ENCODE data around the gene ASPSCR1.

Gene ASPSCR1

DNA sequence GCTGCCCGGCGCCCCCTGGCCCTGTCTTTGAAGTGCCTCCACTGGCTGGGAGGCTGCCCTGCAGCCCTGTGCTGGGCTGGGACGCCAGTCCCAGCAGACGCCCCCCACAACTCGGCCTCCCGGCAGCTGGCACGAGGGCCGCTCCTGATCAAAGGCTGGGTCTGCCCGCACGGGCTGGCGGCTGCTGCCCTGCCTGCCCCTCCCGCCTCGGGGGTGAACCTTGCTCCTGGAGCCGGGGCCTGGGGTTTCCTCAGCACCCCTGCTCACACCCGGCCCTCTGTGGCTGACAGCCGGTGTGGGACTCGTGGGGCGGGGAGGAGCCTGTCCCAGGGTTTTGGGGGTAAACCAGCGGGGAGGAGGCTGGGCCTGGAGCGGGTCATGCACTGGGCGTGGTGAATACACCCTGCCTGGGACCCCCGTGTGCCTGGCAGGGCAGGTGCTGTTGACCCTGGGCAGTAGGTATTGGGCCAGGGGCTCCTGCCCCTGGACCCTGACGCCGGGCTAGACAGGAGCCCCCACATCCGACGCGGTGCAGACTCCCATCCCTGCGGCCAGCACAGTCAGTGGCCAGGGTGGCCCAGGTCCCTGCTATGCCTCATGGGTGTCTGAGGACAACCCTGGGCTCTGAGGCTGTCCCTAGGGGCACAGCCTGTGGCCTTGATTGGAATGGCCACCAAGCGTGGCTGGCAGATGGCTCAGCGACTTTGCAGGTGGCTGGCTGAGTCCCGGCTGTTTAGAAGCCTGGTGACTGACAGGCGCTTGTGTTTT, 23.6 kb downstream of the ASPSCR1 start:
- no peak for DNase-seq

DNA sequence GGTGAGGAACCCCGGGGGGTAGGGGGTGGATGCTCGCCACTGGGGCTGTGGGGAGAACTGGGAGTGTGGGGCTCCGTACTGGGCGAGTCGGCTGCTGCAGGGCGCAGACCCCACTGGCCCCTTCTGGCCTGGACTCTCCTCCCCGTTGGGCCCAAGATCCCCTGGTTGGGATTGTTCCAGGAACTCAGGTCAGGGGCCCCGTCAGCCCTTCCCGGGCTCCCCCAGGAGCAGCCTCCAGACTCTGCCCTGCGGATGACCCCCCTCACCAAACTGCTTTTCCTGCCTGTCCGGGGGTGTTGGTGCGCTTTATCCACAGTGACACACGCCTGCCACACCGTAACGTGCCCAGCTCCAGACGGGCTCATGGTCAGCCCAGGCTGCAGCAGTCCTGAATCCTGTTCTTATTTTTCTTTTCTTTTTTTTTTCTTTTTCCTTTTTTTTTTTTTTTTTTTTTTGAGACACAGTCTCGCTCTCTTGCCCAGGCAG, 24.2 kb downstream of the ASPSCR1 start:
- DNase-seq: no peak

DNA sequence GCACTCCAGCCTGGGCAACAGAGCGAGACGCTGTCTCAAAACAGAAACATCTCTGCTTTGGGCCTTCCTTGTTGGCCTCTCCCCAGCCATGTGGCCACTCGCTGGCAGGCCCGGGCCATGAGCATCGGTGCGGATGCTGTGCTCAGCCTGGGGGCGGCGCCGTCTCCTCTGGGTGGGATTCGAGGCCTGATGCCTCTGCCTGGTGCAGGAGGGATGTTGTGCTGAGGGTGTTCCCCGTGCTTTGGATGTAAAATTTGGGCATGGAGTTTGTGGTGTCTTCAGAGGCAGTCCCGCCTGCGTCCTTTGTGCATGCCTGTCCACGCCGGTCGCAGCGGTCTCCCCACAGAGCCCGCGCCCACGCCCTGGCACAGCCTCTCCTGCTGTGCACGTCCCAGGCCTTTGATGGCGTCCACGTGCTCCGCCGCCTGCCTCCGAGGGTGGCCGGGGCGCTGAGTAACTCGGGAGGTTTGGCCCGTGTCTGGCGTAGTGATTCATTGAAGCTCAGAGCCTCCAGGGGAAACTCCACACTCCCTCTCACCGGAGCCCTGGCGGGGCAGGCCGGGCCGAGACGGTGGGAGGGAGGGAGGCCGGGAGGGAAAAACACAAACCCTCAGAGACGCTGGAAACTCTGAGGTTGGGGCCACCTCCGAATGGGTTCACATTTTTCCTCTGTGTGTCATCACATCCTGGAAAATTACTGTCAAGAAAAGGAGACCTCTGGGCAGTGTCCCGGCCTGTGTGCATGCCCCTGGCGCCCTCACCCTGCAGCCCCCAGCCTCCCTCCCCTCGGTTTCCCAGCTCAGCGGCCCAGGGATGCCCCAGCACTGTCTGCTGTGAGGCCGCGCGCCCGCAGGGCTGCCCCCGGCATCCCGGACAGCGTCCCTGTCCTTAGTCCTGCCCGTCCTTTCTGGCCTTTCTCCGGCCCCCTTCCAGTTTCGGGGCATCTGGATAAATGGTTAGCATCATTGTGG, 26.3 kb downstream of the ASPSCR1 start:
- no peak for DNase-seq

DNA sequence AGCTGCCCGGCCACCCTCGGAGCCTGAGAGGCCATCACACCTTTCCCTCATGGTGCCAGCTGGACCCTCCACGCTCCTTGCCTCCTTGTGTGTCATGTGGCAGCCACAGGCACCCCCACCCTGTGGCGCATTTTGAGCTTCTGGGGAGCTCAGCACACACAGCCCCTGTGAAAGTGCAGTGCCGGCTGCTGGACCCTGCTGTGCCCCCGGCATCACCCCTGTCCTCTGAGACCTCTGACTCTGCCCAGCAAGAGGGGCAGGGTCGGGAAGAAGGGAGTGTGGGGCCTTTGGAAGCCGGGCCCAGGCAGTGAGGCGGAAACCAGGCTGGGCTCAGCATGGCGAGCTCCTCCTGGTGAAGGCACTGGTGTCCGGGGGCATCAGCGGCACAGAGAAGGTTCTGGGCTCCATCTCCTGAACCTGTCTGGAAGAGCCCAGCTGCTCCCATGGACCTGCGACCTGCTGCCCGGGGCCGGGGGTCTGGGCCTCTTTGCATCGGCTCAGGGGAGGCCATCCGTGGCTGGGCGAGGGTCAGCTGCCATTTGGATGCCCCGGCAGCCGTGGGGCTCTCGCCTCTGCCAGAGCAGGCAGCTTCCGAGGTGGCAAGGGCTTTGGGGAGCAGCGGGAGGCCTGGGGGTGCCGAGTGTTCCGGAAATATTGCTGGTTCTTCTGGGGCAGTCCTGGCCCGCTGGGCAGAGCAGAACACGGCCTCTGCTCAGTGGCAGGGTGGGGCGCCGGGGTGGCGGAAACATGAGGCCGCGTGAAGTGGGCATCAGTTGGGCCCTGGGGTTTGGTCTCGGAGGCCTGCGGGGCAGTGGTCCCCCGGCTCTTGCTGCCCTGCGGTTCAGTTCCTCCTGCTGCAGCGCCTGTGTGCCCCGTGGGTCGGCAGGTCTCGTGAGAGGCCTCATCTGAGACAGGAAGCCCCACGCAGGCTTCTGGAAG, 27.4 kb downstream of the ASPSCR1 start:
- no peak for DNase-seq

DNA sequence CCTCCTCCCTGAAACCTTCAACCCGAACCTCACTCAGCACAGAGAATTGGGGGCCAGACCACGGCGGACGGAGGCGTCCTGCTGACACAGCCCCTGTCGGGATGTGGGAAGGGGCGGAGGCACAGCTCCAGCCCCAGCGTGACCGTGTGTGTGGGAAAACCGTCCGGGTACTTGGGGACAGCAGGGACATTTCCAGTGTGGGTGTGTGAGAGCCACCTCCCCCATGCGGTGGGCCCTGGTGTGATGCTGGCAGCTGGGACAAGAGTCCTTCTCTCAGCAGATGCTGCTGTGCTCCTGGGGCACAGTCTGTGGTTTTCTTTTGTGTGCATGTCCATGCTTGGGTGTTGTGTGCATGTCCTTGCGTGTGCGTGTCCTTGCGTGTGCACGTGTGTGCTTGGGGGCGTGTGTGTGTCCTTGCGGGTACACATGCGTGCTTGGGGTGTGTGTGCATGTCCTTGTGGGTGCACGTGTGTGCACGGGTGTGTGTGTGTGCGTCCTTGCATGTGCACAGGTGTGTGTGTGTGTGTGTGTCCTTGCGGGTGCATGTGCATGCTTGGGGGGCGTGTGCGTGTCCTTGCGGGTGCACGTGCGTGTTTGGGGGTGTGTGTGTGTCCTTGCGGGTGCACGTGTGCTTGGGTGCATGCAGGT, 28.4 kb downstream of the ASPSCR1 start:
- DNase-seq: no peak

DNA sequence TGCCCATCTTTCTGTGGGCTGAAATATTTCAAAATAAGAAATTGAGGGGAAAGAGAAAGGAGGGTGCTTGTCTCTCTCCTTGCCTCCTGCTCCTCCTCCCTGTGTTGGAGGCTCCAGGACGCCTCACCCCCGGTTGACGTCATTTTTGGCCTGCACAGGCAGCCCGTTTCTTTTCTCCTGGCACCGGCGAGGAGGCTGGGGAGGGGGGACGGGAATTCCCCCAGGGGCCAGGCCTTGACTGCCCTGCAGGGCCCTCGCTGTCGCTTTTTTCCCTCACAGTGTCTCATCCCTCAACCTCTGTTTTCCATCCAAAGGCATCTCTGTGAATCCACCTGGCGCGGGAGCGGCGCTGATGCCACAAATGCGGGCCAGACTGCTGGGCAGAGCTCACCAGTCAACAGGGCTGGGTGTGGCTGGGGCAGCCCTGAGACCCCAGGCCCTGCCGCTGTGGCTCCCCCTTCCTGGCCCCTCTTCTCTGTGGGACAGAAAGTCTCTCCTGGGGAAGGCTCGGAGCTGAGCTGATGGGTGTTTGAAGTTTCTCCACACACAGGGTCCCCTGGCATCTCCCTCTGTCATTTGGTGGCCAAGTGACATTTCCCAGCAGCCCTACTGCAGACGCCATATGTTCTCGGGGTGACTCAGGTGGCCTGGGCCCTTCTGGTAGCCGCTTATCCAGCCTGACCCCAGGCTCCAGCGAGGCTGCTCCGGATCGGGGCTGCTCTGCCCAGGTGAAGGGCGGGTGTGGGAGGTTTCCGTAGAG, 29.2 kb downstream of the ASPSCR1 start:
- no peak for DNase-seq

DNA sequence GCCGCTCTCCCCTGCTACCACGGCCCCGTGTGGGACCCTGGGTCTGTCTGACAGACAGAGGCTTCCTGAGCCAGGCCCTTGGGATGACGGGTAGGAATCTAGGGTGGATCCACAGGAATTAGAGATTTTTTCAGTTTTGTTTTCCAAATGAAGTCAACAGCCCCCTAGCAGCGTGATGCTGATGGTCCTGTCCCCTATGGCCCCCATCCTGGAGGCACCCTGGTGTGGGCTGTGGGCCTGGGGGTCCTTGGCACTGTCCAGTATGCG, 29.7 kb downstream of the ASPSCR1 start:
- no peak for DNase-seq

DNA sequence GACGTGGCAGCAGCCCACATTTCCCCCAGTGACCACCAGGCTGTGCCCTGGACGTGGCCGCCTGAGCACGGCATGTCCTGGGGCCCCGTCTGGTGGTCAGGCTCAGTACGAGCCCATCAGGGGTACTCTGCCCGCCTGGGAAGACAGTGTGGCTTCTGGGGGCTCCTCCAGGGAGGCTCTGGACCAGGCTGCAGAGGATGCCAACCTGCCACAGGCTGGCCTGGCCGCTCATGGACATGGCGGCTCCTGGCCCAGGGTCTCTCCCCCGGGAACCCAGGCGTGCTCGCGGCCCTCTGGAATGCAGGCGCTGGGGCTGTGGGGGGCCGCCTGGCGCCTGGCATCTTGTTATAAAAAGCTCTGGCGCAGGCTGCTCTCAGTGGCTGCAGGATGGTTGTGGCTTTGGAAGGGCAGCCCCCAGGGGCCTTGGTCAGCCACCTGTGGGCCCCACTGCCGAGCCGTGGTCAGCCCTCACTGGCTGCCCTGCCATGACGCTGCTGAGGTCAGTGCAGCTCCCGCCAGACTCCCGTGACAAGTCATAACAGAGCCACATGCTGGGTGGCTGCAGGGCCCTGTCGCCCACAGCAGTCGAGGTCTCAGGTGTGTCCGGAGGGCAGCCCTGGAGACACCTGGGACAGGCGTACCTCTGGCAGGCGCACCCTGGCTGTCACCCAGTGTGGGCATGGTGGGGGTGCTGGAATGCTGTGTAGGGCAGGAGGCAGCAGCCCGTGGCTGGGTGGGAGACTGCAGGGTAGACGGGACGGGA, 30.2 kb downstream of the ASPSCR1 start:
- DNase-seq: no peak

DNA sequence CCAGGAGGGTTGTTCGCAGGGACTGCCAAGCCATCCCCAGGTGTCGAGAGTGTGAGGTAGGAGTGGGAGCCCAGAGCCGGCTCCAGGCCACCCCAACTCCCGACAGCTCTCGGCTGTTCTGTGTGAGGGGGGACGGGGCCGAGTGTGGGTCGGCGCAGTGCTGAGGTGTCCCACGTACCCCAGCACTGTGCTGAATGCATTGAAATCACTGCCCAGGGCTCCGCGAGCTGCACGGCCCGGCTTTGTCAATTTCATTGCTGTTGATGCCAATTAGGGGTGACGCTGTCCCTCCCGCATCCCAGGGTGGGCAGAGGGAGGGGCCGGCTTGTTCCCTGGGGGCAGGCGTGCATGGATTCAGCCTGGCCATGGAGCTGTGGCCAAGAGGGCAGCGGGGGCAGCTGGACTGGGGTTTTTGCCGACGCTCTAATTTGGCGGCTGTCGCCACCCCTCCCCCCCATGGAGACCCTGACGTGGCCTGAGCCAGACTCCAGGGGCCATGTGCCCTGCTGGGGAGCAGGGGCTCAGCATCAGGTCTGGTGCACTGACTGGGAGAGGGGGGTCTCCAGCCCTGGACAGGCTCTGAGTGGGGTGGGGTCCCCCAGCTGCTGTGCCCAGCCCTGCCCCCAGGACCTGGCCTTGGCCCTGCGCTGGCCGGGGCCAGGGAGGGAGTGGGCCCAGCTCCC, 31.0 kb downstream of the ASPSCR1 start:
- no peak for DNase-seq

DNA sequence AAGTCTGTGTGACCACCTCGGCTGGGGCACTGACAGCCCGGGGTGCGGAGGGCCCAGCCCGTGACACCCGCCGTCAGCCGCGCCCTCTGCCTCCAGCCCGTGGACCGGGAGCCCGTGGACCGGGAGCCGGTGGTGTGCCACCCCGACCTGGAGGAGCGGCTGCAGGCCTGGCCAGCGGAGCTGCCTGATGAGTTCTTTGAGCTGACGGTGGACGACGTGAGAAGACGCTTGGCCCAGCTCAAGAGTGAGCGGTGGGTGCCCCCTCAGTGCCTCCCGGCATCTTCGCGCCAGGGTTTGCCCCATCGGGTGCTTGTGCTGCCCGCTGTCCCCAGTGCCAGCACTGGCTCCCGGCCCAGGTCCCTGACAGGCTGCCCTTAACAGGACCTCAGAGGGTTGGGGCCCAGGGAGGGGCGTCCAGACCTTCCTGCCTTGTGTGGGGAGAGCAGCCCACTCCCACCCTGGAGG, 31.5 kb downstream of the ASPSCR1 start:
- DNase-seq: no peak

DNA sequence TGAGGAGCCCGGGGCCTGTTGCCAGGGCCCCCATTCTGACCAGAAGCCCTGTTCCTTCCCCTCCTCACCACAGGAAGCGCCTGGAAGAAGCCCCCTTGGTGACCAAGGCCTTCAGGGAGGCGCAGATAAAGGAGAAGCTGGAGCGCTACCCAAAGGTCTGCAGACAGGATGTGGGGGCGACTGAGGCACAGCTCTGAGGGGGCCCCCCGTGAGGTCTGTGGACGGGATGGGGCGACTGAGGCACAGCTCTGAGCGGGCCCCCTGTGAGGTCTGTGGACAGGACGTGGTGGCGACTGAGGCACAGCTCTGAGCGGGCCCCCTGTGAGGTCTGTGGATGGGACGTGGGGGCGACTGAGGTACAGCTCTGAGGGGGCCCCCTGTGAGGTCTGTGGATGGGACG, 32.0 kb downstream of the ASPSCR1 start:
- no peak for DNase-seq

DNA sequence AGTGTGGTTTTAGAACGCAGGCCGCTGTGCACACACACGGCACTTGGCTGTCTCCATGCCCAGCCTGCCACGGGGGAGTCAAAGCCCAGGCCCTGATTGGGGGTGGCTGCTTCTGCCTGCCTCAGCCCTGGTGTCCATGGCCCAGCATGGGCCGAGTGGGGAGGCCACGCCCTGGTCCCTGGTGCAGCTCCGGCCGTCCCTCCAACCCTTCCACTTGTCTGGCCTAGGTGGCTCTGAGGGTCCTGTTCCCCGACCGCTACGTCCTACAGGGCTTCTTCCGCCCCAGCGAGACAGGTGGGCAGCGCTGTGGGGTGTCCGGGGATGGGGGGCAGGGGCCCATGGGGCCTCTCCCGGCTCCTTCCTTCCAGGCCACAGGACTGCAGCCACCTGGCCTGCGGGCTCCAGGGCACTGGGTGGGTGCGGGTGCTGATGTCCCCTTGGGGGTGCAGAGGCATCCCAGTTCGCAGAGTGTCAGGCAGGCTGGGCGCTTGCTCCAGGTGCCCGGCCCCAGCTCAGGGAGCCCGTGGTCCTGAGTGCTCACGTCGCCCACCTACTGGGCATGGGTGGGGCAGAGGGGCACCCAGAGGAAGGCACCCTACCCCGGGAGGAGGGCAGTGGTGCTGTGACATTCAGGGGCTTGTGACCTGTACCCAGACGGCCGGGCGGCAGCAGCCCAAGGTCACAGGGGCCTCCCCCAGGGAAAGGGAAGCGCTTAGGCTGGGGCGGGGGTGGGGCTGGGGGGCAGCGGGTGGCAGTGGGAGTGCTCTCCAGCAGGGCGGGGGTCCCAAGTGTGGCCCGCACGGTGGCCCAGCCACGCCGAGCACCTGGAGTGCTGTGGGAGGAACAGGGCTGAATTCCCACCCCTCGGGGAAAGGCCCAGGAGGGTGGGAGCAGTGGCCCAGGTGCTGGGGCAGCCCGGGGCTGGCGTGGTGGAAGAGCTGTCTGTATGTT, 33.4 kb downstream of the ASPSCR1 start:
- DNase-seq: no peak

DNA sequence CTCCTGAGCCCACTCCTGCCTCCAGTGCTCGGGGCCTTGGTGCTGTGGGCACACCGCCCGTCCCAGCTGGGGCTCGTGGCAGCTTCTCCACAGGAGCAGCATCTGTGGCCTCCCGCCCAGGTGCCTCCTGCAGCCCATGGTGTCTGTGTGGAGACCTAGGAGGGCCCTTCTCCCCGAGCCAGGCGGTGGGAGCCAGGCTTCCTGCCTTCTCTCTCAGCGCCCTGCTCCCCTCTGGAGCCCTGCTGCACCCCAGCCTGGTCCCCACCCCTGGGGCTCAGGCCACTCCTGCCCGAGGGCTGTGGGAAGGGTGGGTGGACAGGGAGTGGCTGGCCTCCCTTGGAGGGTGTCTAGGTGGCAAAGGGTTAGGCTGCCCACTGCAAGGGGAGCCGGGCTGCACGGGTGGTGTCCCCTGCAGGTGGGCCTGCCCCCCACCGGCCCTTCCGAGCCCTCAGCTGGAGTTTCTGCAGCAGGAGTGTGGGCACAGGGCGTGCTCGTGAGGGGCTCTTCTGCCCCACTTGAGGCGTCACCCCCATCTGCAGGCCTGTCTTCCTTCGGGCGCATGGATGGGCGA, 34.3 kb downstream of the ASPSCR1 start:
- DNase-seq: no peak

DNA sequence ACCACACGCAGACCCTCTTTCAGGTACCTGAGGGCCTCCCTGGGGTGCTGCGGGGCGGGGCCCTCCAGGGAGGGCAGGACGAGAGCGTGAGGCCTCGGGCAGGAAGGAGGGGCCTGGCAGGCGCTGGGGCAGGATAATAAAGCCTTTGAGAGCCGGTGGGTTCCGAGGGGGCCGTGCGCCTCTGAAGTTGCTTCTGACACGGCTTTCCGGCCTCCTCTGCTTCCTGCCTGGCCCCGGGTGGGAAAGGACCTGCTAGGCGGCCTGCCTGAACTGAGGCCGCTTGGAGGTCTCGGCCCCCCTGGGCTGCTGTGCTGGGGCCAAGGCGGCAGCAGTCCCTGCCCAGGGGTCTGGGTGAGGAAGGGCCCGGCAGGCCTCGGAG, 34.8 kb downstream of the ASPSCR1 start:
- DNase-seq: no peak

DNA sequence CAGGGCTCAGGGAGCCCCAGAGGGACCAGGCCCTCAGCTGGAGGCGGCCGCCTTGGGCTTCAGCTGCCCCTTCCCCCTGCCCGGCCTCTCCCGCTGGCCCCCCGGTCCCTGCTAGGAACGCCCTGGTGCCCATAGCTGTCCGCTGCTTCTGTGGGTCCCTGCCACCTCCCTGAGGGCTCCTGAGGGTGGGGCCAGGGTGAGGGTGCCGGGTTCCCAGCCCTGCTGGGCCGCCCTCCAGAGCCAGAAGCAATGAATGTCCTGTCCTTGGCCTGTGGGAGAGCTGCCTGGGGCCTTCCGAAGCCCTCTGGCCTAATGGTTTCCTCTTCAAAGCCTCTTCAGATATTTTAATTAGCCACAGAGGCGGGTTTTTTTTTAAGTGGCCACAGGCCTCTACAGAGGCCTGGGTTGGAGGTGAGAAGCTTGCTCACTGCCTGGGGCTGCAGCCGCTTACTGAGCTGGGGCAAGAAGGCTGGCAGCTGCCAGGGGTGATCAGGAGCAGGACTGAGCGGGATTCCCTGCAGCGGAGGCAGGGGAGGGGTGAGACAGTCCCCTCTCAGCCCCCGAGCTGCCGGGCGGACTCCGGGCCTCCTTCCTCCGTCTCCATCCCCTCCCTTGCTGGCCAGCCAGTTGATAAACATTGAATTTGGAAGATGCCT, 35.3 kb downstream of the ASPSCR1 start:
- DNase-seq: peak; percentile 83

DNA sequence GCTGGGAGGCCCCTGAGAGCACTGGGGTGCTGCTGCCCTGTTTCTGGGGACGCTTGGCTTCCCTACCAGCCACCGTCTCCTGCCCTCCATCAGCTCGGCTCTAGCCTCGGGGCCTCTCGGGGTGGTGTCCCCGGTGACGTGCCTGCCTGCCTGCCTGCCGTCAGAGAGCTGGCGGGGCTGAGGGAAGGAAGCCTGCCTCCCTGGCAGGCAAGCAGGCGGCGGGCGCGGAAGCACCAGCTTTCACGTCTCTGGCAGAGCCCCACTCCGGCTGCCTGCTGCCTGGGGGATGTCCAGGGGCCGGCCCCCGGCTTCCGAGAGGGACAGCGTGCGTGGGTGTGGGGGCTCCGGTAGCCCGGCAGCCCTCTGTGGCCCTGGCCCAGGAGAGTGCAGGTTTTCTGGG, 35.9 kb downstream of the ASPSCR1 start:
- no peak for DNase-seq

DNA sequence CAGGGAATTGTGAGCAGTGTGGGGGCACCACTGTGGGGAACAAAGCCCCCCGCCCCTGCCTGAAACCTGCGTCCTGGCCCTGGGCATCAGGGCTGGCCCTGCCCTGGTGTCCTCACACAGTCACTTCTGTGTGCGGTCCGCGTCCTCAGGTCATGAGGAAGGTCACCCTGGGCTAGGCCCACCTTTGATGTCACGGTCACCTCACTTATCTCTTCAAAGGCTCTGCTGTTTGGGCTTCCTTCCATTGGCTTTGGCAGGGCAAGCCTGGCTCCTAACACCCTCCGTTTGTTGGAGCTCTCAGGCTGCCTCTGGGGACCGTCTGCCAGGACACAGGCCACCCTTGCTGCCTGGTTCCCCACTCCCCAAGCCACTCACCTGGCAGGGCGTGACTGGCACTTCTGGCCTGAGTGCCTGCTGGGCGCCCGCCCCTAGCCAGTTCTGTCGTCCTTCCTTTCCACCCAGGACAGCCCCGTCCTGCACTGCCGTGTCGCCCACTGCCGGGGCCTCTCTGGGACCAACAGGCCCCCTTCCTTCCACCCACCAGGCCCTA, 36.4 kb downstream of the ASPSCR1 start:
- no peak for DNase-seq

DNA sequence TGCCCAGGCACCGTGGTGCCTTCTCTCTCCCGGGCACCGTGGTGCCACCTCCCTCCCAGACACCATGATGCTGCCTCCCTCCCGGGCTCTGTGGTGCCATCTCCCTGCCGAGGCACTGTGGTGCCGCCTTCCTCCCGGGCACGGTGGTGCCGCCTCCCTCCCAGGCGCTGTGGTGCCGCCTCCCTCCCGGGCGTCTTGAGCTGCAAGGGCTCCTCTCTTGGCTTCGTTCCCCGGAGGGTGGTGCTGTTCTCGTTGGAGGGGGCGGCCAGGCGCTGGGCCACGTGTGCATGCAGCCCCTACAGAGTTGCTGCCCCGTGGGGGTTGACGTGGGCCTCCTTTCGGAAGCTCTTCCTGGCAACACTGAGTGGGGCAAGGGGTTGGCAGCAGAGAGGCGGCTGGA, 37.0 kb downstream of the ASPSCR1 start:
- no peak for DNase-seq

All from NCI-H510A (cell line).